ENCODE results near the gene AQP7.

AQP7 gene

DNA sequence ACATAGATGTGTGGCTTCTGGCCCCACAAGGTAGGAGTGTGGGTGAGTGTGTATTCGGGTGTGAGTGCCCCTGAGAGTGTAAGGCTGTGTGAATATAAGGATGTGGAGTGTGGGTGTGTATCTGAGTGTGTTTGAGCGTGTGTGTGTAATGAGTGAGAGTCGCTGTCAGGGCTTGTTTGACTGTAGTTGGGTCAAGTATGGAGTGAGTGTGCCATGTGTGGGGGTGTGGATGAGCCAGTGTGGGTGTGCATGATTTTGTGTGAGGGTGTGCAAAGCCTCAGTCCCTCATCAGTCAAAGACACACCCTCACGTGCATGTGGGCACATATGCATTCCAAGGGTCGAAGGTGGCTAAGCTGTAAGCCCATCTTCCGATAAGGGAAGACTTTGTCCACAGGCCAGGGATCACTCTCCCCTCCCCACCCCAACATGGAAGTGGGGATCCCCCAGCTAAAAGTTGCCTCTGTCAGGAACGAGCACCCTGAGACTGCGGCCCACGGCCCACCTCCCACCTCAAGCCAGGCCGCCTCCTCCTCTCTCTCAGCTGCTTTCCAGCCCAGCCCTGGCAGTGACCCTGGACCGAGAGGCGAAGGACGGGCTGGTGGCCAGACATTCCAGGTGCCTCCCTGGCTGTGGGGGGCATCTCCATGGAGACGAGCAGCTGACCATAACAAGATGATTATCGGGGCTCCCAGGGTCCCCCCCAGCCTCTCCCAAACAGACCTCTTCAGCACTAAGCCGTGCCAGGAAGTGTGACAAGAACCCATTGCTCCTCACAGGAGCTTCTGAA, 32.1 kb upstream of the AQP7 start:
- TF ChIP-seq, protein P1, sequence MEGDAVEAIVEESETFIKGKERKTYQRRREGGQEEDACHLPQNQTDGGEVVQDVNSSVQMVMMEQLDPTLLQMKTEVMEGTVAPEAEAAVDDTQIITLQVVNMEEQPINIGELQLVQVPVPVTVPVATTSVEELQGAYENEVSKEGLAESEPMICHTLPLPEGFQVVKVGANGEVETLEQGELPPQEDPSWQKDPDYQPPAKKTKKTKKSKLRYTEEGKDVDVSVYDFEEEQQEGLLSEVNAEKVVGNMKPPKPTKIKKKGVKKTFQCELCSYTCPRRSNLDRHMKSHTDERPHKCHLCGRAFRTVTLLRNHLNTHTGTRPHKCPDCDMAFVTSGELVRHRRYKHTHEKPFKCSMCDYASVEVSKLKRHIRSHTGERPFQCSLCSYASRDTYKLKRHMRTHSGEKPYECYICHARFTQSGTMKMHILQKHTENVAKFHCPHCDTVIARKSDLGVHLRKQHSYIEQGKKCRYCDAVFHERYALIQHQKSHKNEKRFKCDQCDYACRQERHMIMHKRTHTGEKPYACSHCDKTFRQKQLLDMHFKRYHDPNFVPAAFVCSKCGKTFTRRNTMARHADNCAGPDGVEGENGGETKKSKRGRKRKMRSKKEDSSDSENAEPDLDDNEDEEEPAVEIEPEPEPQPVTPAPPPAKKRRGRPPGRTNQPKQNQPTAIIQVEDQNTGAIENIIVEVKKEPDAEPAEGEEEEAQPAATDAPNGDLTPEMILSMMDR (IDR thresholded peaks at IDR 0.05; ENCODE audit: control extremely low read depth, extremely low read depth, low read depth, missing control alignments) = no peak
- ChIA-PET POLR2A (no interaction called here), CTCF (interaction anchor here (2.0 to 6.3 kb wide), 4 partner anchors 19 to 59 kb away, joined by 6 to 30 read pairs (median 15); no protein-coding TSS in a partner anchor)
- no peak for DNase-seq (ENCODE audit: extremely low spot score)

DNA sequence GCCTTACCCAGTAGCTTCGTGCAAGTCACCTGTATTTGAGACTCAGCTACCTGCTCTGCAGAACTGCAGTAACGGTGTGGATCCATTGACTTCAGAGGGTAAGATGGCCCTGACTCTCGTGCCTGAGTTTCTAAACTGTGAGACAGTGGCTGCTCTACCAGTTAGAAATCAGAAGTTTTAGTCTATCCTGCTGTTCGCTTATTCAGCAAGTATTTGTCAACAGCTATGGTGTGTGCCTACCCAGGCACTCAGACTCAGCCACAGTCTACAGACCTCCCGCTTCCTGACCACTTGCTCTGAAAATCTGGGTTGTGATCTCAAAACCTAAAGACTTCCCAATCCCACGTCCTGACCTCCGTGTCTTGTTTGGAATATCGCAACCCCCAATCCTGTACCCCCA, 31.5 kb upstream of the AQP7 start:
- CTCF ChIA-PET = interaction anchor here (2.0 to 6.3 kb wide), 4 partner anchors 19 to 59 kb away, joined by 6 to 30 read pairs (median 15); no protein-coding TSS in a partner anchor
- TF ChIP-seq, protein P1 (IDR thresholded peaks at IDR 0.05; ENCODE audit: control extremely low read depth, extremely low read depth, low read depth, missing control alignments) = no peak
- POLR2A ChIA-PET = no interaction called here
- DNase-seq (ENCODE audit: extremely low spot score) = no peak

DNA sequence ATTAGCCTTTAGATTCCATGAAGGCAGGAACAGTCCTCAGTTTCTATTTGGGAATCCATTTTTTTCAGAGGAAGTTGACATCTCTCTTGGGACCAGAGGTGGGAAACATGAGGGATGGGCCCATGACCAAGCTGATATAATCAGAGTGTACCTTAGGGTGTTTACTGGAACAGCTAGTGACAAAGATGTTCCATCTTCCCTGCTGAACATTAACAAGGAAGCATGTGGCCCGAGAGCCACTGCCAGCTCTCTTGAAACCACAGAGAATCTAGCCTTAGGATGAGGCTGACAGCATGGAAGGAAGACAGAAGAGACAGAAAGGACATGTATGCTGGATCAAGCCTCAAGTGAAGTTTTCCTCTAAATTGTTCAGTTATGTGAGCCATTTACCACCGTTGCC, 29.1 kb upstream of the AQP7 start:
- ChIA-PET POLR2A (no interaction called here), CTCF (interaction anchor here (2.5 kb wide), 1 partner anchor 35 kb away, joined by 13 read pairs; no protein-coding TSS in a partner anchor)

DNA sequence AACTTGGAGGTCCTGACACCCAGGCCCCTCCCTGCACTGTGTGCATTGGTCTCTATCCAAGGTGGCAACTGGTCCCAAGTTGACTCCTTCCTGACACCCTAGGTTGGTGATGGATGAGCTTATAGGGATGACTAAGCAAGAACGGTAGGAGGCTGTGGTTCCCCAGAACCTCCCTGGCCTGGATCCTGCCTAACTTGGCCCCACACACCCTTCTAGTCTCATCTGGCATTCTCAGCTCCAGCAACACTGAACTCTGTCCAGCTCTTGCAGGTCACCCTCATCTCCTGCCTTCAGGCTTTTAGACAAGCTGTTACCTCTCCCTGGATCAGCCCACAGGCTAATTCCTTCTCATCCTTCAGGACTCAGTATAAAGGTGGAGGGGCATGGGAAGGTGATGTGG, 28.6 kb upstream of the AQP7 start:
- ChIA-PET CTCF (interaction anchor here (0.7 to 2.5 kb wide), 3 partner anchors 11 to 36 kb away, joined by 3 to 13 read pairs (median 5); no protein-coding TSS in a partner anchor), POLR2A (no interaction called here)
- TF ChIP-seq, protein P1 (IDR thresholded peaks at IDR 0.05; ENCODE audit: control extremely low read depth, extremely low read depth, low read depth, missing control alignments) = no peak
- DNase-seq (ENCODE audit: extremely low spot score) = no peak

More for the DNA sequence above, 29.1 kb upstream of the AQP7 start:
- TF ChIP-seq, protein P1 (IDR thresholded peaks at IDR 0.05; ENCODE audit: control extremely low read depth, extremely low read depth, low read depth, missing control alignments) = no peak
- no peak for DNase-seq (ENCODE audit: extremely low spot score)

DNA sequence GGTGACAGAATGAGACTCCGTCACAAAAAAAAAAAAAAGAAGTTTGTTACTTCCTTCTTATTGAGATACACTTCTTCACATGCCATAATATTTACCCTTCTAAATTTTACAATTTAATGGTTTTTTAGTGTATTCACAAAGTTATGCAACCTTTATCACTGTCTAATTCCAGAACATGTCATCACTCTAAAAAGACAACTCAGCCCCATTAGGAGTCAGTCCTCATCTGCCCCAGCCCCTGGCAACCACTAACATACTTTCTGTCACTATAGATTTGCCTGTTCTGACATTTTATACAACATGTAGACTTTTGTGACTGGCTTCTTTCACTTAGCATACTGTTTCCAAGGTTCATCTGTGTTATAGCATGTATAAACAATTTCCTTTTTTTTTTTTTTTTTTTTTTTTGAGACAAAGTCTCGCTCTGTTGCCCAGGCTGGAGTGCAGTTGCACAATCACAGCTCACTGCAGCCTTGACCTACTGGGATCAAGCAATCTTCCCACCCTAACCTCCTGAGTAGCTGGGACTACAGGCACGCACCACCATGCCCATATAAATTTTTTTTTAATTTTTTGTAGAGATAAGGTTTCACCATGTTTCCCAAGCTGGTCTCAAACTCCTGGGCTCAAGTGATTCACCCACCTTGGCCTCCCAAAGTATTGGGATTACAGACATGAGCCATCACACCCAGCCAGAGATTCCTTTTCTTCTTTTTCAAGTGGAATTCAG, 27.1 kb upstream of the AQP7 start:
- ChIA-PET CTCF (no interaction called here), POLR2A (no interaction called here)
- no peak for DNase-seq (ENCODE audit: extremely low spot score)
- TF ChIP-seq, protein P1 (IDR thresholded peaks at IDR 0.05; ENCODE audit: control extremely low read depth, extremely low read depth, low read depth, missing control alignments) = no peak

DNA sequence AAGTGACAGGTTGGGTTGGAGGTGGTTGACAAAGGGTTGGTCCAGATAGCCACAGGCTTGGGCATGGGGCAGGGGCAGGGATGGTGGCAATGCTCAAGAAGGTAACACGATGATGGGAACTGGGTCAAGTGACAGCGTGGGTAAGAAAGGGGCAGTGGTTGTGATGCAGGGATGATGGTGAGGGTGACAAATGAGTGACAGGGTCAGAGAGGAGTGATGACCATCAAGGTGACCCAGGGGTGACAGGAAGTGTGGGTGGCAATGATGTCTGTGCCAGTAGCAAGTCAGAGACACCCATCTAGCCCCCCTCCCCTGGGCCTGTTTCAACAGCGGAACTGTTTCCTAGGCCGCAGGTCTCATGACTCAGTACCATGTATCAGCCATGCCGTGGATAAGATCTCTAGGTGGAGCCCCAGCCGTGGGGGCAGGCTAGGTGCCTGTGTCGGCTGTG, 24.5 kb upstream of the AQP7 start:
- TF ChIP-seq, protein P1 (IDR thresholded peaks at IDR 0.05; ENCODE audit: control extremely low read depth, extremely low read depth, low read depth, missing control alignments) = no peak
- ChIA-PET POLR2A (no interaction called here), CTCF (interaction anchor here (1.4 kb wide), 1 partner anchor 11 kb away, joined by 5 read pairs; no protein-coding TSS in a partner anchor)
- no peak for DNase-seq (ENCODE audit: extremely low spot score)
